Measurements from ENCODE around the gene CD22. TPM values are rescaled to one million over a fixed set of nuclear protein-coding genes. Genes with fewer than 3 reads are reported as not detected.

CD22 gene
- total RNA-seq, 2 donors from 2014 or later = 1.4 to 3.6 TPM

- H3K4me1 ChIP-seq (ENCODE audit: control insufficient read depth in 1 of 2, low read depth in 2 of 2) = no peaks in the 10 kb centered on the region
- no peak for DNase-seq (ENCODE audit: low spot score)
- no peak for ATAC-seq (ENCODE audit: insufficient number of reproducible peaks, low FRiP score, low read depth)
- no peak for TF ChIP-seq CTCF (IDR thresholded peaks at IDR 0.05)
- no peak overlapping the region for H3K4me3 ChIP-seq
- H3K27ac ChIP-seq = no peak overlapping the region
- H3K27me3 ChIP-seq (replicated peaks; ENCODE audit: insufficient read depth) = no peaks in the 10 kb centered on the region
- no peaks in the 10 kb centered on the region for H3K36me3 ChIP-seq
- peaks cover 6% of the 10 kb centered on the region for H3K9me3 ChIP-seq
Observed at GRCh38 chr19:35320065-35320713, 8.8 kb upstream of the CD22 start.

DNA sequence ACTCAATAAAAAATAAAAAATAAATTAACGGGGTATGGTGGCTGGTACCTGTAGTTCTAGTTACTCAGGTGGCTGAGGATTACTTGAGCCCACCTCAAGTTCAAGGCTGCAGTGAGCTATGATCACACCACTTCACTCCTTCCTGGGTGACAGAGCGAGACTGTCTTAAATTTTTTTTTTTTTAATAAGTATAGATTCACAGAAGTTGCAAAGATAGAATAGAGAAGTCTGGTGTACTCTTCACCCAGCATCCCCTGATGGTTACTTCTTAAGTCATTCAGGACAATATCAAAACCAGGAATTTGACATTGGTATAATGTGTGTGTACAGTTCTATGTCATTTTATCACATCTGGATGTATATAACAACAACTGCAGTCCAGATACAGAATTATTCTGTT, 7.7 kb upstream of the CD22 start:
- TF ChIP-seq CTCF (IDR thresholded peaks at IDR 0.05) = no peak
- no peaks in the 10 kb centered on the region for H3K36me3 ChIP-seq
- no peaks in the 10 kb centered on the region for H3K4me1 ChIP-seq (ENCODE audit: control insufficient read depth in 1 of 2, low read depth in 2 of 2)
- ATAC-seq (ENCODE audit: insufficient number of reproducible peaks, low FRiP score, low read depth) (no peak), DNase-seq (ENCODE audit: low spot score) (no peak)
- no peak overlapping the region for H3K27ac ChIP-seq
- peaks cover 6% of the 10 kb centered on the region for H3K9me3 ChIP-seq
- H3K4me3 ChIP-seq = no peak overlapping the region
- no peaks in the 10 kb centered on the region for H3K27me3 ChIP-seq (replicated peaks; ENCODE audit: insufficient read depth)

DNA sequence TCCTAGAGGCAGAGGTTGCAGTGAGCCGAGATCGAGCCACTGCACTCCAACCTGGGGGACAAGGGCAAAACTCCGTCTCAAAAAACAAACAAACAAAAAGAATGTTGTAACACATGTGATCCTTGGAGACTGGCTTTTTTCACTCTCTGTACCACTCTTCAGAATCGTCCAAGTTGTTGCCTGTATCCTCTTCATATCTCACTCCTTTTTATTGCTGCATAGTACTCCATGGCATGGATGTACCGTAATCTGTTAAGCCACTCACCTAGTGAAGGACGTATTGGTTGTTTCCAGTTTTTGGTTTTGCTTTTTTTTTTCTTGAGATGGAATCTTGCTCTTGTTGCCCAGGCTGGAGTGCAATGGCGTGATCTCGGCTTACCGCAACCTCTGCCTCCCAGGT, 7.0 kb upstream of the CD22 start:
- Histone ChIP-seq H3K4me1 (ENCODE audit: control insufficient read depth in 1 of 2, low read depth in 2 of 2) (no peaks in the 10 kb centered on the region), H3K9me3 (peaks cover 6% of the 10 kb centered on the region), H3K36me3 (no peaks in the 10 kb centered on the region), H3K27ac (no peak overlapping the region), H3K27me3 (replicated peaks; ENCODE audit: insufficient read depth) (no peaks in the 10 kb centered on the region), H3K4me3 (no peak overlapping the region)
- ATAC-seq (ENCODE audit: insufficient number of reproducible peaks, low FRiP score, low read depth) = no peak
- DNase-seq (ENCODE audit: low spot score) = no peak
- no peak for TF ChIP-seq CTCF (IDR thresholded peaks at IDR 0.05)

- Histone ChIP-seq H3K9me3 (no peaks in the 10 kb centered on the region), H3K4me1 (ENCODE audit: control insufficient read depth in 1 of 2, low read depth in 2 of 2) (no peaks in the 10 kb centered on the region), H3K4me3 (no peak overlapping the region), H3K36me3 (no peaks in the 10 kb centered on the region), H3K27ac (no peak overlapping the region), H3K27me3 (replicated peaks; ENCODE audit: insufficient read depth) (no peaks in the 10 kb centered on the region)
- no peak for ATAC-seq (ENCODE audit: insufficient number of reproducible peaks, low FRiP score, low read depth)
- DNase-seq (ENCODE audit: low spot score) = no peak
- TF ChIP-seq CTCF (IDR thresholded peaks at IDR 0.05) = no peak
Observed at GRCh38 chr19:35327642-35328041, 1.3 kb upstream of the CD22 start.

DNA sequence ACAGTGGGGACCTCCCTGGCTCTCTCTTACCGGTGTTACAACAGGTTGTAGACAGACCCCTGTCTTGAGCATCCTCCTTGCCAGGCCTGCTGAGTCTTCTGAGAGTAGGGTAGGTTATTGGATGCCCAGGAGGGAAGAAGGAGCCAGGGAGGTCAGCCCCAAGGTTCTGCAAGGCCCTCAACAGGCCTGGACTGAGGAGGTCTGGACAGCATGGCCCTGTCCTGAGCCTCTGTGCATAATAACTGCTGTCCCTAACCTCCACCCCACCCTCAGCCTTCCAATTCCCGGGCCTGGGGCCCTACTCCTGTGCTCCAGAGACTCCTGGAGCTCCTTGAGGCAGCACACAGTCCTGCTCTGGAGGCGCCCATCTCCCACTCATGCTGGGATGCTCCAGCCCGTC, 336 bp downstream of the CD22 start:
- Histone ChIP-seq H3K27me3 (replicated peaks; ENCODE audit: insufficient read depth) (no peaks in the 10 kb centered on the region), H3K9me3 (no peaks in the 10 kb centered on the region), H3K4me3 (no peak overlapping the region), H3K27ac (no peak overlapping the region), H3K36me3 (no peaks in the 10 kb centered on the region), H3K4me1 (ENCODE audit: control insufficient read depth in 1 of 2, low read depth in 2 of 2) (no peaks in the 10 kb centered on the region)
- no peak for ATAC-seq (ENCODE audit: insufficient number of reproducible peaks, low FRiP score, low read depth)
- no peak for TF ChIP-seq CTCF (IDR thresholded peaks at IDR 0.05)
- no peak for DNase-seq (ENCODE audit: low spot score)

Measured in thoracic aorta (tissue), 2 donors.